HepG2 (cell line): ENCODE data around the gene EEF1AKMT4. TPM values are rescaled to one million over a fixed set of nuclear protein-coding genes. Genes with fewer than 3 reads are reported as not detected.

Source experiments
- ARID2 ChIP-seq: sonication (generic); formaldehyde crosslinking; IDR thresholded peaks from 2 replicates; pipeline ENCODE4 v1.8.1; 2022; ENCODE audit warnings: mild to moderate bottlenecking, missing genetic modification reagents, borderline replicate concordance
- BRD4 ChIP-seq: sonication (generic); formaldehyde crosslinking; IDR thresholded peaks from 2 replicates; pipeline ENCODE4 v1.4.0; 2020; ENCODE audit warnings: missing genetic modification reagents
- DNMT1 ChIP-seq: sonication (generic); formaldehyde crosslinking; IDR thresholded peaks from 2 replicates; pipeline ENCODE4 v1.5.1; 2020; ENCODE audit warnings: mild to moderate bottlenecking, missing genetic modification reagents
- GATAD1 ChIP-seq: IDR thresholded peaks from 2 replicates; pipeline ENCODE4 v1.6.1; 2016; ENCODE audit warnings: missing genetic modification reagents, missing compliant biosample characterization
- HMG20A ChIP-seq: IDR thresholded peaks from 2 replicates; pipeline ENCODE4 v1.6.1; 2016; ENCODE audit warnings: borderline replicate concordance
- POLR2A ChIP-seq, 2 experiments: IDR thresholded peaks; 2 replicates each; pipeline ENCODE4 v1.6.1; 2011; ENCODE audit warnings: low read depth in 2 of 2, low read length in 2 of 2, mild to moderate bottlenecking in 1 of 2, moderate library complexity in 1 of 2; ENCODE audit not compliant: insufficient read depth in 1 of 2
- POLR2AphosphoS5 ChIP-seq: IDR thresholded peaks from 2 replicates; pipeline ENCODE4 v1.6.1; 2012; ENCODE audit warnings: low read depth, low read length
- SRF ChIP-seq: IDR thresholded peaks from 2 replicates; pipeline ENCODE4 v1.6.1; 2011; ENCODE audit warnings: mild to moderate bottlenecking, low read depth, low read length, moderate library complexity
- STAG1 ChIP-seq: sonication (generic); formaldehyde crosslinking; IDR thresholded peaks from 2 replicates; pipeline ENCODE4 v1.4.0; 2020; ENCODE audit warnings: missing genetic modification reagents
- TCF7 ChIP-seq: sonication (generic); IDR thresholded peaks from 2 replicates; pipeline ENCODE4 v1.6.1; 2016; ENCODE audit warnings: antibody characterized with exemption, low read depth
- ZBTB7A ChIP-seq: sonication (generic); formaldehyde crosslinking; IDR thresholded peaks from 2 replicates; pipeline ENCODE4 v1.8.0; 2022; ENCODE audit warnings: mild to moderate bottlenecking, missing genetic modification reagents
- ZFY ChIP-seq: sonication (generic); formaldehyde crosslinking; IDR thresholded peaks from 2 replicates; pipeline ENCODE4 v1.4.0; 2020; ENCODE audit warnings: missing genetic modification reagents
- ZNF138 ChIP-seq: sonication (generic); formaldehyde crosslinking; IDR thresholded peaks from 2 replicates; pipeline ENCODE4 v1.5.0; 2020; ENCODE audit warnings: mild to moderate bottlenecking, low read depth, missing genetic modification reagents
- ZNF670 ChIP-seq: sonication (generic); formaldehyde crosslinking; IDR thresholded peaks from 2 replicates; pipeline ENCODE4 v1.8.0; 2022; ENCODE audit warnings: mild to moderate bottlenecking, missing genetic modification reagents, borderline replicate concordance
- polyA plus RNA-seq, 8 experiments: library from polyadenylated mRNA; depleted of rRNA in 3 of 8; stranded (reverse) in 7 of 8; unstranded in 1 of 8; fragments of >200 nt; fragmentation: Illumina TruSeq in 4 of 8; extraction: Trizol in 4 of 8; gene quantifications; 2 replicates each; pipeline versions ENCODE4 v1.2.1 to v1.2.3, GENCODE V29; 2011 to 2016; ENCODE audit warnings: low read depth in 4 of 8, missing spikeins in 1 of 8, mixed read lengths in 1 of 8; ENCODE audit not compliant: insufficient read depth in 1 of 8
- total RNA-seq, 5 experiments: library from RNA; depleted of rRNA; stranded (reverse); fragments of >200 nt; fragmentation: Illumina TruSeq; extraction: Trizol; gene quantifications; 2 replicates each; pipeline ENCODE4 v1.2.3, GENCODE V29; 2016; ENCODE audit warnings: low read depth in 1 of 5
- TF ChIP-seq, protein P1 (sequence below): fragments of 450-650 bp; IDR thresholded peaks from 2 replicates; pipeline ENCODE4 v1.6.1; 2017
- TF ChIP-seq, protein P2 (sequence below): sonication (generic); formaldehyde crosslinking; IDR thresholded peaks from 2 replicates; pipeline ENCODE4 v1.8.0; 2022; ENCODE audit warnings: mild to moderate bottlenecking, missing genetic modification reagents, moderate library complexity
- TF ChIP-seq, protein P3 (sequence below): sonication (generic); formaldehyde crosslinking; IDR thresholded peaks from 2 replicates; pipeline ENCODE4 v1.5.1; 2020; ENCODE audit warnings: mild to moderate bottlenecking, missing genetic modification reagents, moderate library complexity
- TF ChIP-seq, protein P4 (sequence below): sonication (generic); formaldehyde crosslinking; IDR thresholded peaks from 2 replicates; pipeline ENCODE4 v1.4.0; 2020; ENCODE audit warnings: missing genetic modification reagents
- TF ChIP-seq, protein P5 (sequence below): sonication (generic); formaldehyde crosslinking; IDR thresholded peaks from 2 replicates; pipeline ENCODE4 v1.4.0; 2020; ENCODE audit warnings: missing genetic modification reagents
- TF ChIP-seq, protein P6 (sequence below): sonication (generic); formaldehyde crosslinking; IDR thresholded peaks from 2 replicates; pipeline ENCODE4 v1.5.0; 2020; ENCODE audit warnings: mild to moderate bottlenecking, missing genetic modification reagents, moderate library complexity

EEF1AKMT4 gene
- total and polyA plus RNA-seq, 2 of the 13 experiments (the other 11 are each of a cell fraction or from before 2014, with no cell fraction given): 13.1 to 15.8 TPM

DNA sequence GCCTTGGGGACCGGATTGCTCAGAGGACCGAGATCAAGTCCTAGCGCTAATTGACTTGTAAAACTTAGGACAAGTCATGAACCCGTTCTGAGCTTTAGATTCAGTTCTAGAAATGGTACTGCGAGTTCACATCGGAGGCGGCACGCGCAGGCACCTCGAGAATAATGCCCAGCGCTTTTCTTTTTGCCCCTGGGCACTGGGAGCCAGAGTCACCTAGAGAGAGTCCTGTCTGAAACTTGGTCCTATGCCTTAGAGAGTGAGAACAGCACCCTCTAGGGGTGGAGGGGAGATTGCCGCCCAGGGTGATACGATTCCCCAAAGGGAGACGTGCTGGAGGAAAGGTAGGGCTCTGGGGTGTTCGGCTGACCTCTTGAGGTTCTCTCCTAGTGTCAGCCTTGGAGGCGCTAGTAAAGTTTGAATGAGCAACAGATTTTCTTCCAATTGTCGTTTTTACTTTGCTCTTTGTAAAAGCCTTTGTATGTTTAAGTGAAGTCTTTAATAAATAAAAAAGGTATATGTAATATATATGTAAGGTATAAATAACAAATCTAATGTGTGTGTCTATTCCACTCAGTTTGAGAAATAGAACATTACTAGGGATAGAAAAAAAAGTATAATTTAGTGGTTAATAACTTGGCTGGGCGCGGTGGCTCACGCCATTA is 826 bp downstream of the EEF1AKMT4 start (continued):
- TF ChIP-seq, protein P1, sequence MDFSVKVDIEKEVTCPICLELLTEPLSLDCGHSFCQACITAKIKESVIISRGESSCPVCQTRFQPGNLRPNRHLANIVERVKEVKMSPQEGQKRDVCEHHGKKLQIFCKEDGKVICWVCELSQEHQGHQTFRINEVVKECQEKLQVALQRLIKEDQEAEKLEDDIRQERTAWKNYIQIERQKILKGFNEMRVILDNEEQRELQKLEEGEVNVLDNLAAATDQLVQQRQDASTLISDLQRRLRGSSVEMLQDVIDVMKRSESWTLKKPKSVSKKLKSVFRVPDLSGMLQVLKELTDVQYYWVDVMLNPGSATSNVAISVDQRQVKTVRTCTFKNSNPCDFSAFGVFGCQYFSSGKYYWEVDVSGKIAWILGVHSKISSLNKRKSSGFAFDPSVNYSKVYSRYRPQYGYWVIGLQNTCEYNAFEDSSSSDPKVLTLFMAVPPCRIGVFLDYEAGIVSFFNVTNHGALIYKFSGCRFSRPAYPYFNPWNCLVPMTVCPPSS: no peak
- TF ChIP-seq, protein P2, sequence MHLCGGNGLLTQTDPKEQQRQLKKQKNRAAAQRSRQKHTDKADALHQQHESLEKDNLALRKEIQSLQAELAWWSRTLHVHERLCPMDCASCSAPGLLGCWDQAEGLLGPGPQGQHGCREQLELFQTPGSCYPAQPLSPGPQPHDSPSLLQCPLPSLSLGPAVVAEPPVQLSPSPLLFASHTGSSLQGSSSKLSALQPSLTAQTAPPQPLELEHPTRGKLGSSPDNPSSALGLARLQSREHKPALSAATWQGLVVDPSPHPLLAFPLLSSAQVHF: no peak
- no peak for TF ChIP-seq HMG20A (CRISPR knock-in tag)
- TF ChIP-seq GATAD1: peak; percentile 65
- TF ChIP-seq, protein P3, sequence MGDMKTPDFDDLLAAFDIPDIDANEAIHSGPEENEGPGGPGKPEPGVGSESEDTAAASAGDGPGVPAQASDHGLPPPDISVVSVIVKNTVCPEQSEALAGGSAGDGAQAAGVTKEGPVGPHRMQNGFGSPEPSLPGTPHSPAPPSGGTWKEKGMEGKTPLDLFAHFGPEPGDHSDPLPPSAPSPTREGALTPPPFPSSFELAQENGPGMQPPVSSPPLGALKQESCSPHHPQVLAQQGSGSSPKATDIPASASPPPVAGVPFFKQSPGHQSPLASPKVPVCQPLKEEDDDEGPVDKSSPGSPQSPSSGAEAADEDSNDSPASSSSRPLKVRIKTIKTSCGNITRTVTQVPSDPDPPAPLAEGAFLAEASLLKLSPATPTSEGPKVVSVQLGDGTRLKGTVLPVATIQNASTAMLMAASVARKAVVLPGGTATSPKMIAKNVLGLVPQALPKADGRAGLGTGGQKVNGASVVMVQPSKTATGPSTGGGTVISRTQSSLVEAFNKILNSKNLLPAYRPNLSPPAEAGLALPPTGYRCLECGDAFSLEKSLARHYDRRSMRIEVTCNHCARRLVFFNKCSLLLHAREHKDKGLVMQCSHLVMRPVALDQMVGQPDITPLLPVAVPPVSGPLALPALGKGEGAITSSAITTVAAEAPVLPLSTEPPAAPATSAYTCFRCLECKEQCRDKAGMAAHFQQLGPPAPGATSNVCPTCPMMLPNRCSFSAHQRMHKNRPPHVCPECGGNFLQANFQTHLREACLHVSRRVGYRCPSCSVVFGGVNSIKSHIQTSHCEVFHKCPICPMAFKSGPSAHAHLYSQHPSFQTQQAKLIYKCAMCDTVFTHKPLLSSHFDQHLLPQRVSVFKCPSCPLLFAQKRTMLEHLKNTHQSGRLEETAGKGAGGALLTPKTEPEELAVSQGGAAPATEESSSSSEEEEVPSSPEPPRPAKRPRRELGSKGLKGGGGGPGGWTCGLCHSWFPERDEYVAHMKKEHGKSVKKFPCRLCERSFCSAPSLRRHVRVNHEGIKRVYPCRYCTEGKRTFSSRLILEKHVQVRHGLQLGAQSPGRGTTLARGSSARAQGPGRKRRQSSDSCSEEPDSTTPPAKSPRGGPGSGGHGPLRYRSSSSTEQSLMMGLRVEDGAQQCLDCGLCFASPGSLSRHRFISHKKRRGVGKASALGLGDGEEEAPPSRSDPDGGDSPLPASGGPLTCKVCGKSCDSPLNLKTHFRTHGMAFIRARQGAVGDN: no peak
- no peak for TF ChIP-seq POLR2A (IDR thresholded peaks at IDR 0.05; ENCODE audit: insufficient read depth in 1 of 2, low read depth in 2 of 2, low read length in 2 of 2)
- TF ChIP-seq ZFY (CRISPR knock-in tag): no peak
- TF ChIP-seq ZNF138: 0 out of 2 replicates have a peak, but pooled peaks have one; percentile 33
- TF ChIP-seq SRF: no peak
- TF ChIP-seq, protein P4, sequence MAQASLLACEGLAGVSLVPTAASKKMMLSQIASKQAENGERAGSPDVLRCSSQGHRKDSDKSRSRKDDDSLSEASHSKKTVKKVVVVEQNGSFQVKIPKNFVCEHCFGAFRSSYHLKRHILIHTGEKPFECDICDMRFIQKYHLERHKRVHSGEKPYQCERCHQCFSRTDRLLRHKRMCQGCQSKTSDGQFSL: no peak
- 0 out of 2 replicates have a peak, but pooled peaks have one; percentile 8 for TF ChIP-seq BRD4 (CRISPR knock-in tag)
- no peak for TF ChIP-seq POLR2AphosphoS5
- TF ChIP-seq TCF7: no peak
- peak; percentile 66 for TF ChIP-seq STAG1 (CRISPR knock-in tag)
- TF ChIP-seq, protein P5, sequence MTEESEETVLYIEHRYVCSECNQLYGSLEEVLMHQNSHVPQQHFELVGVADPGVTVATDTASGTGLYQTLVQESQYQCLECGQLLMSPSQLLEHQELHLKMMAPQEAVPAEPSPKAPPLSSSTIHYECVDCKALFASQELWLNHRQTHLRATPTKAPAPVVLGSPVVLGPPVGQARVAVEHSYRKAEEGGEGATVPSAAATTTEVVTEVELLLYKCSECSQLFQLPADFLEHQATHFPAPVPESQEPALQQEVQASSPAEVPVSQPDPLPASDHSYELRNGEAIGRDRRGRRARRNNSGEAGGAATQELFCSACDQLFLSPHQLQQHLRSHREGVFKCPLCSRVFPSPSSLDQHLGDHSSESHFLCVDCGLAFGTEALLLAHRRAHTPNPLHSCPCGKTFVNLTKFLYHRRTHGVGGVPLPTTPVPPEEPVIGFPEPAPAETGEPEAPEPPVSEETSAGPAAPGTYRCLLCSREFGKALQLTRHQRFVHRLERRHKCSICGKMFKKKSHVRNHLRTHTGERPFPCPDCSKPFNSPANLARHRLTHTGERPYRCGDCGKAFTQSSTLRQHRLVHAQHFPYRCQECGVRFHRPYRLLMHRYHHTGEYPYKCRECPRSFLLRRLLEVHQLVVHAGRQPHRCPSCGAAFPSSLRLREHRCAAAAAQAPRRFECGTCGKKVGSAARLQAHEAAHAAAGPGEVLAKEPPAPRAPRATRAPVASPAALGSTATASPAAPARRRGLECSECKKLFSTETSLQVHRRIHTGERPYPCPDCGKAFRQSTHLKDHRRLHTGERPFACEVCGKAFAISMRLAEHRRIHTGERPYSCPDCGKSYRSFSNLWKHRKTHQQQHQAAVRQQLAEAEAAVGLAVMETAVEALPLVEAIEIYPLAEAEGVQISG (CRISPR knock-in tag): peak; percentile 51; the same call in 1 of the 2 replicates
- no peak for TF ChIP-seq DNMT1 (CRISPR knock-in tag)
- no peak for TF ChIP-seq ZBTB7A
- 0 out of 2 replicates have a peak, but pooled peaks have one; percentile 12 for TF ChIP-seq ARID2 (CRISPR knock-in tag)
- TF ChIP-seq, protein P6, sequence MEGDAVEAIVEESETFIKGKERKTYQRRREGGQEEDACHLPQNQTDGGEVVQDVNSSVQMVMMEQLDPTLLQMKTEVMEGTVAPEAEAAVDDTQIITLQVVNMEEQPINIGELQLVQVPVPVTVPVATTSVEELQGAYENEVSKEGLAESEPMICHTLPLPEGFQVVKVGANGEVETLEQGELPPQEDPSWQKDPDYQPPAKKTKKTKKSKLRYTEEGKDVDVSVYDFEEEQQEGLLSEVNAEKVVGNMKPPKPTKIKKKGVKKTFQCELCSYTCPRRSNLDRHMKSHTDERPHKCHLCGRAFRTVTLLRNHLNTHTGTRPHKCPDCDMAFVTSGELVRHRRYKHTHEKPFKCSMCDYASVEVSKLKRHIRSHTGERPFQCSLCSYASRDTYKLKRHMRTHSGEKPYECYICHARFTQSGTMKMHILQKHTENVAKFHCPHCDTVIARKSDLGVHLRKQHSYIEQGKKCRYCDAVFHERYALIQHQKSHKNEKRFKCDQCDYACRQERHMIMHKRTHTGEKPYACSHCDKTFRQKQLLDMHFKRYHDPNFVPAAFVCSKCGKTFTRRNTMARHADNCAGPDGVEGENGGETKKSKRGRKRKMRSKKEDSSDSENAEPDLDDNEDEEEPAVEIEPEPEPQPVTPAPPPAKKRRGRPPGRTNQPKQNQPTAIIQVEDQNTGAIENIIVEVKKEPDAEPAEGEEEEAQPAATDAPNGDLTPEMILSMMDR (CRISPR knock-in tag): peak; percentile 92
- TF ChIP-seq ZNF670: peak; percentile 2; the same call in 1 of the 2 replicates
